Activated naive CD4-positive, alpha-beta T cell treated with Interleukin-2 at 50 U/mL for 16 hours (primary cell): Measurements from ENCODE around the gene MAN1C1.
"Not testable (repeated sequence)": the region's sequence is repeated elsewhere in the genome, so short reads cannot be mapped to it uniquely, and the experiment has no call there.

Experiments used
- DNase-seq: peaks from one replicate; pipeline ENCODE4 v3.0.0-alpha.2; 2020

The MAN1C1 gene

DNA sequence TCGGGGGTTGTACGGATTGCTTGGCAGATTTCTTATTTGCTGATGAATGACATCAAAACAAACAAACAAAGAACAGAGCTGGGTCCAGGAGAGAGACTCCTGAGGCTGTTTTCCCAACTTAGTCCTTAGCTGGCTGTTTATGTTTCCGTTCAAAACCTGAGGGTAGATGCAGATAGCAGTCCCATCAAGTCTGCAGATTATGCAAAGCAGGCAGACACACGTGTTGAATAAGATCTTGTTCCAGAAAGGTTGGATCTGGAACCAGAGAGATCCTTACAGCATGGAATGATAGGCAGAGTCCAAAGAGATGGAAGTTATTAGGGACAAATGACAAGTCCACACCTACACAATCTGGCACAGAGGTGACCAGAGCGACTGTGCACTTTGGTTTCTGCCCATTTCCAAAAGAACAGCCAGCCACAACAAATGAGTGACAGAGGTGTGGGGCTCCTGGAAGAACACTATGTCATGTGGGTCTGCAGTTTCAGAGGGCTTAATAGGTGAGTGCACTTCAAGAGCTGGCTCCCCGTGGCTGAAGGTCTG lies 65.5 kb downstream of the MAN1C1 start:
- no peak for DNase-seq

- no peak for DNase-seq
These were observed 66.6 kb downstream of the MAN1C1 start for GRCh38 chr1:25683177-25683576.

DNA sequence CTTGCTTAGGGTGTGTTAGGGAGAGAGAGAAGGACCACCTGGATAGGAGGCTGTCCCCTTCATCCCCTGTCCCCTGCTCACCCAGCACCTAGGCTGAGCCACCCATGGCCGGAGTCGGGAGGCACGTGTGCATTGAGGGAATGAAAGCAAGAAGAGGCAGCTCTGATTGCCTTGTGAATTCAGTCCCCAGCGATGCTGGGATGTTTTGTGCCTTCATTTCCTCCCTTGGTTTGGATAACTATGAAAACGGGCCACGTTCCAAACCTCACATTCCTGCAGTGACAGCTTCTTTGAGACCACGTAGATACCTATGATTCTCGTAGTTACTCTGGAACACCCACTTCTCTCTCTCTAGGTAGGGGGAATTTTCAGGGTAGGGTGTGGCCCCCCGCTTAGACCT lies 67.1 kb downstream of the MAN1C1 start:
- no peak for DNase-seq

DNA sequence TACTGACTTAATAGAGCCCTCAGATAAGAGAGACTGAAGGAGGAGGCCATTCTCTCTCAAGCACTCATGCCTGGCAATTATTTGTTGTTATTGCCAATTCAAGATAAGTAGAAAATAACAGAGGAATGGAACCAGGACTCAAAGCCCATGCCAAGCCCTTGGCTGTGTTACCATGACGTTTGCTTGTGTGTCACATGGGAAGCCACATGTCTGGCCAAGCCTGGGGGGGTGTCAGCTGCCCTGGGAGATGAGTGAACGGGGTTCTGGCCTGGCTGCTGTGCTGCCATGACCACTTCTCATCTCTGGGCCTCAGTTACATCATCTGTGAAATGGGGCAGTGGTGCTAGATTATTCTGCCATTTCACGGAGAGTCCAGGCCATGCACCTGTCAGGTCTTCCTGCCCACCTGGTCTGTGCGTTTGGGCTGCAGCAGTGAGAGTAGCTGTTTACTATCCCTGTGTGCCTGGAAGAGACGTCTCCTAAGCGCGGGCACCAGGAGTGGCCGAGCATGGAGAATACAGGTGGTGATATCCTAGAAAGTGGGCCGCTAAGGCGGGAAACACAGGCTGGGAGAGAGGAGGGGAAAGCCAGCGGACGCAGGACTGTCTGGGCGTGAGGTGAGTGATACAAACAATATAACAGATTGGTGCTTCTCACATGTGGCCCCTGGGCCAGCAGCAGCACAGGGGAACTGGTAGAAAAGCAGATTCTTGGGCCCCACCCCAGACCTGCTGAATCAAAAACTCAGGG lies 67.8 kb downstream of the MAN1C1 start:
- DNase-seq, result no peak

DNA sequence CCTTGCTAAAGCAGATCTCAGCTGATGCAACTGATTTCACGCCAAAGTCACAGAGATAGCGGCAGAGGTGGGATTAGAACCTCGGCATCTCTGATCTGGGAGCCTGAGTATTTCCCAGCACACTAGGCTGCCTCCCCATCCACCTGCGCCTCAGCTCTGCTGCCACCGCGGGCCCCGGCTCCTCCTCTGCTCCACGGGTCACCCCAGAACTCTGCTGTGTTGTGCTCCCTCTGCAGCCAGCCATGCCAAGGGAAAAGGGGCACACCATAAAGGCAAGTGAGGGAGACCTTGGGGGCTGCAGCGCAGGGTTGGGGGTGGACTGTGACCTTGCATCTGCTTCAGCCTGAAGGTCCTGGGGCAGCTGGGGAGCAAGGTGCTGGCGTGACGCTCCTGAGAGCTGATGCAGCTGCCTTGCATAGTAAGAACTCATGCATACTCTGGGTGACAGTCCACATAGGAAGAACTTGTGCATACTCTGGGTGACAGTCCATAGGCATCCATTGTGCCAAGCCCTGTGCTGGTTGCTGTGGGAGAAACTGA lies 68.7 kb downstream of the MAN1C1 start:
- no peak for DNase-seq

GRCh38 chr1:25685938-25686665 lies 69.5 kb downstream of the MAN1C1 start:
- no peak for DNase-seq

DNA sequence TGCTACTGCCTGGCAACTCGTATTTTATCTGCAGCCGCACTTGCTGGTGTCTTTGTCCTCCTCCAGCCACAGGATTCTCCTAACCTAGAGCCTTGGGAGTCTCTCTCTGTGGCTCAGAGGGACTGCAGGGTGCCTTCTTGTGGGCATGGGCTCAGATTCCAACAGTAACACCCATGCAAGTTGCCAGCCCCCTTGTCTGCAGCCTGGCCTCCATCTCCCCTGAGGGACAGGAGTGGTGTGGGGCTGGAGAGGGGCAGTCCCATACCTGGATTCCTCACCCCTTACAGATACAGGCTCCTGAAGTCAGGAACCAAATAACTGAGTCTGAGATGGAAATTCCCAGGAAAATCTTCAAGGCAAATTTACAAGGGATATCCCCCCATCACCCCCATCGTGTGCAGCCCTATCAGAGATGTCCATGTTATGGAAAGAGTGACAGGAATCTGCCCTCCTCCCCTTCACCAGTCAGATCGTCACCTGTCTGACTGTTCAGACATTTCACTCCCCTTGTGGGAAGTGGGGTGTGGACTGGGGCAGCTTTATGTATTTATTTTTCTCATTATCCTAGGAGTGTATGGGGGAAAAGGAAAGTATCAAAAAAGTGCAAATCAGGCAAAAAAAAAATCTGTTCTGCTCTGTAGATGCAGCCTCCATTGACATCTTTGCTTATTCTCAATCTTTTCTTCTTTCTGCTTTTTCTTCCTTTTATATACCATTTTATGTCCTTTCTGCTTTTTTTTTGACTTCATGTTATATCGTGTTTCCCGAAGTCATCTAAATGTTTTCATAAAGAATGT lies 70.8 kb downstream of the MAN1C1 start:
- DNase-seq, result no peak

GRCh38 chr1:25688390-25689119 lies 72.0 kb downstream of the MAN1C1 start:
- no peak for DNase-seq

DNA sequence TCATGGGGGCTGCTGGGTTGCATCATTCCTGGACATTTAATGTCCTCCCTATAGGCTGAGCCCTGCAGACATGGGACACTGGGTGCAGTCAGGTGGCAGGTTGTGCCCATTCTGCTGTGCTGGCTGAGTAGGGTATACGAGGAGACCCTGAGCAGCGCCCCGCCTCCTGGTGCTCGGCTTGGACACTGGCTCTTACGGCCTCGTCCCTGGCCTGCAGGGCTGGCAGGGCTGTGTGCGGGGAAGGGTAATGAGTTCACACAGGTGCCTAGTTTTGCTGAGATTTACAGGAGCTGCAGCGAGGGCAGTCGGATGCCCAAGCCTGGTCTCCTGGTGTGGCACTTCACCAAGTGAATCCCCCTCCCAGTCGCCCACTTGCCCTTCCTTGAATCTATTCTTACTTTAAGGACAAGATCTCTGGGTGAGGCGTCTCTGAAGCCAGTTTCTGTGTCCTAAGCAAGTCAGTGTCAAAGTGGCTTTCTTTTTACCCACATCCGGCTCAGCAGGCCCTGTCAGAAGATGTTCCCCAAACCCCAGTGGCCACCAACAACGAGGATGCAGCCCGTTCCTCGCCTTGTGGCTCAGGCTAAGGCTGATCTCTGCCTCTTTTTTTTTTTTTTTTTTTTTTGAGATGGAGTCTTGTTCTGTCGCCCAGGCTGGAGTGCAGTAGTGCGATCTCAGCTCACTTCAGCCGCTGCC lies 73.2 kb downstream of the MAN1C1 start:
- no peak for DNase-seq

DNA sequence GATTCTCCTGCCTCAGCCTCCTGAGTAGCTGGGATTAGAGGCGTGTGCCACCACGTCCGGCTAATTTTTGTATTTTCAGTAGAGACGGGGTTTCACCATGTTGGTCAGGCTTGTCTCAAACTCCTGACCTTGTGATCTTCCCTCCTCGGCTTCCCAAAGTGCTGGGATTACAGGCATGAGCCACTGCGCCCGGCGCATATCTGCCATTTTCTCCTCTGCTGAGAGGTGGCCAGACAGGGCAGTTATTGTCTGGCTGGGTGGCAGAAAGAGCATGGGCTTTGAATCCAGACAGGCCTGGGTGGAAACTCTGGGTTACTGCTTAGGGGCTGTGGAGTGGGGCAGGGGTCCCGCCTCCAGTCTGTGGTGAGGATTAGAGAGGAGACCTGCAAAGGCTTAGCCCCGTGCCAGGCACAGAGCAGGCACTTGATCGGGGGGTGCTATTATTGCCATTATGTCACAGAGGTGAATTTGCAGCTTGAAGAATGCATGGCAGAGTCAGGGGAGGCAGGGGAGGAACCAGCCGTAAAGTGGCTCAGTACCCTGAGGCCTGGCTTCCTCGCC lies 73.9 kb downstream of the MAN1C1 start:
- no peak for DNase-seq

- DNase-seq, result no peak
These were observed 74.6 kb downstream of the MAN1C1 start for GRCh38 chr1:25691211-25691610.

GRCh38 chr1:25692560-25692959 lies 76.0 kb downstream of the MAN1C1 start:
- DNase-seq, result peak; percentile 22

GRCh38 chr1:25694167-25695007 lies 77.8 kb downstream of the MAN1C1 start:
- no peak for DNase-seq

- DNase-seq, result no peak
These were observed 78.6 kb downstream of the MAN1C1 start for GRCh38 chr1:25695090-25695770.

DNA sequence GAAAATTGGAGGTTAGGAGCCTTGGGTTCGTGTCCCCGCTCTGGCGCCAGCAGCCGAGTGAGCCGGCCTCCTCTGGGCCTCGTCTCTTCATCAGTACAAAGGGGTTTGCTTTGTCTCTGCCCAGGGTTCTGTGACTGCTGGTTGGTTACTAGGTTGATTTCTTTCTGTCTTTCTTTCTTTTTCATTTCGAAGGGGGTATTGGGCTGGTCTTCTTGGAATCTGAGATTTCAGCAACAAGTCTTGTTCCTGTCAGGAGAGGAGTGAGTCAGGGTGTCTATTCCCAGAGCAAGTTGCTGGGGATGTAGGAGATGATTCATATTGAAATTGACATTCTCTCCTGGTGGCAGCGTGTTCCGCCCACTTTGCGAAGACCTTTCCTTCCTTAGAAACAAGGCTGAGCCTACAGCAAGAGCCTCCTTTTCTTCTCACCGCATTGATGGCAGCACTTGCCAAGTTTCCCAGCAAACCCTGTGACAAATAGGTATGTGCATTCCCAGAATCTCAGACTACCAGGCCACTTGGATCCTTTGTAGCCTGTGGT lies 79.2 kb downstream of the MAN1C1 start:
- no peak for DNase-seq

DNA sequence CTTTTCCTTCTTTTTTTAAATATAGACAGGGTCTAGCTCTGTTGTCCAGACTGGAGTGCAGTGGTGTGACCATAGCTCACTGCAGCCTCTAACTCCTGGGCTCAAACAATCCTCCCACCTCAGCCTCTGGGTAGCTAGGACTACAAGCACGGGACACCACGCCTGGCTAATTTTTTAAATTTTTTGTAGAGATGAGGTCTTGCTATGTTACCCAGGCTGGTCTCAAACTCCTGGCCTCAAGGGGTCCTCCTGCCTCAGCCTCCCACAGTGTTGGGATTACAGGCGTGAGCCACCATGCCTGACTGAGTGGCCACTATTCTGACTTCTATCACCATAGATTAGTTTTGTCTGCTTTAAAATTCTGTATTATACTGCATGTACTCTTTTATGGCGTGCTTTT lies 80.1 kb downstream of the MAN1C1 start:
- DNase-seq, result not testable (repeated sequence)

DNA sequence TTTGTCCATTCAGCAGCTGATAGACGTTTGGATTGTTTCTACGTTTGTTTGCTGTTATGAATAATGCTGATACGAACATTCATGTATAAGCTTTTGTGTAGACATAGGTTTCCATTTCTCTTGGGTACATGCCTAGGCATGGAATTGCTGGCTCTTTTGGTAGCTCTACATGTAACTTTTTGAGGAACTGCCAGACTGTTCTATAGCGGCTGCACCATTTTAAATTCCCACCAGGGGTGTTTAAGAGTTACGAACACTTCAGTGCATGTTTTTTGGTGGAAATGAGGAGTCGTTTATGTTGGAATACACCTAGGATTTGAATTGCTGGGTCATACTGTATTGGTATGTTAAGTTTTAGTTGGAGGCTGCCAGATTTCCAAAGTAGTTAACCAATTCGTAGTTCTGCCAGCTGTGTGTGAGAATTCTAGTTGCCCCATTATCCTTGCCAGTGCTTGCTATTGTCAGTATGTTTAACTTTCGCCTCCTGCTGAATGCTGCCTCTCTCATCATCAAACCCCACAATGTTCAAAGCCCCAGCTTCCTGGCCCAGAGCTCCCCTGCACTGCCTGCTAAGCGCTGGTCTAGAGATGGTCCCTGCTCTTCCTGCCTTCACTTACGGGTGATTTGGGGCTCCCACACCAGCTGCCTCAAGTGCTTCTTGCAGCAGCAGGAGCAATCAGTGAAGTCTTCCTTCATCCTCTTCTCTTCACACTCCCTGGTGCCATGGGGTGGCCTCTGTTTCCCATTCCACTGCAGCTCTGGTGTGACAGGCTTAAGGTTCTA lies 81.0 kb downstream of the MAN1C1 start:
- DNase-seq, result no peak

DNA sequence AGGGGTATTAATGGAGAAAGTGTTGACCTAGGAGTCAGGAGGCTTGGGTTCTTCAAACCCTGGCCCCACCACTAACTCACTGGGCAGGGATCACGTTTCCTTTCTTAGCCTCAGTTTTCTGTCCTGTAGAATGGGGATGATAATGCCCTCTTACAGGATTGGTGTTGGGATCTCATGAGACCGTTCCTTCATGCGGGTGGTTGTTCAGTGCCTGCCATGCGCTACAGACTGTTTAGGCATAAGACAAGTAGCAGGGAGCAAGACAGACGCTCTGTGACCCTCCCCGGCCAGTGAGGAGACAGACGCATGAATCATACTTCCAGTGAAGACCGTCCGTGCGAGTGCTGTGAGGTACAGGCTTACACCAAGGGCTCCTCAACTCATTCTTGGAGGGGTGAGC lies 81.7 kb downstream of the MAN1C1 start:
- DNase-seq, result no peak

DNA sequence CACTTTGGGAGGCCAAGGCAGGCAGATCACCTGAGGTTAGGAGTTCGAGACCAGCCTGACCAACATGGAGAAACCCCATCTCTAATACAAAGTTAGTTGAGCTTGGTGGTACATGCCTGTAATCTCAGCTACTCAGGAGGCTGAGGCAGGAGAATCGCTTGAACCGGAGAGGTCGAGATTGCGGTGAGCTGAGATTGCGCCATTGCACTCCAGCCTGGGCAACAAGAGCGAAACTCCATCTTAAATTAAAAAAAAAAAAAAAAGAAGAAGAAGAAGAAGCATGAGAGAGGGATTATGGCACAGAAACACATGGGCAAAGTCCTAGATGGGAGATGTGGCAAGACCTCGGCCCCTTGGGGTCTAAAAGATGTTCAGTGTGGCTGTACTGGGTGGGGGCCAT lies 82.5 kb downstream of the MAN1C1 start:
- not testable (repeated sequence) for DNase-seq
